Fibroblast of pulmonary artery (primary cell): ENCODE measurements around the gene CCDC60.

ENCODE experiments used
- DNase-seq: peaks from one replicate; pipeline ENCODE4 v3.0.0-alpha.2; 2010; ENCODE audit warnings: low read depth
- H3K4me3 ChIP-seq: replicated peaks from 2 replicates; pipeline ENCODE4 v1.5.1; 2011; ENCODE audit warnings: low read depth, mild to moderate bottlenecking, control low read depth, low read length, moderate library complexity
- TF ChIP-seq, protein P1 (sequence below): IDR thresholded peaks from 2 replicates; pipeline ENCODE4 v1.5.1; 2011; ENCODE audit warnings: mild to moderate bottlenecking, control low read depth, low read length, inconsistent platforms; ENCODE audit errors: missing control alignments

Gene CCDC60

DNA sequence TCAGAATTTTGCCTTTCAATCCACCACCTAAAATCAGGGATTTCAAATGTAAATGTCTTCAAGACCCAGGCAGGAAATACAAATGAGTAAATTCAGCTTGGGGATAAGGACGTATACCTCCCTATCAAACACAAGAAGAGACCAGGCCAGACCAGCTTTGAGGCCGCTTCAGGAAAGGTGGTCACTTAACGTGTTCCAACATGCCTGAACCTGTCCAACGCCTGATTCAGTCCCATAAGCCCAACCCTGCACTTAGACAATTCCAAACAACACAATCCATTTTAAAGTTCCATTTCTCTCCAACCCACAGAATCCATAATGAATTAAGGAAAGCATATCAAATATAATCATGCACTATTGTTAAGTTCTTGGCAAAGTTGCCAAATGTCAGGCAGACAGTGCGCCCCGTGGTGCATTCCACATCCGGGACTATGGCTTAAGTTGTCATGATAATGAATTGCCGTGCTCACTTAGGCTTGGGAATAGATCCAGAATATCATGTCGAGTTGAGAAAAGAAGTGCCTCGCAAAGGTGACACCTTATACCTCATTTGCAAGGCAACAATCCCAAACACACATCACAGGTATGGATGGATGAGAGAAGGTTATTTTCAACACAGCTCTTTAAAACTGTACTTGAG is 35.5 kb downstream of the CCDC60 start:
- TF ChIP-seq, protein P1, sequence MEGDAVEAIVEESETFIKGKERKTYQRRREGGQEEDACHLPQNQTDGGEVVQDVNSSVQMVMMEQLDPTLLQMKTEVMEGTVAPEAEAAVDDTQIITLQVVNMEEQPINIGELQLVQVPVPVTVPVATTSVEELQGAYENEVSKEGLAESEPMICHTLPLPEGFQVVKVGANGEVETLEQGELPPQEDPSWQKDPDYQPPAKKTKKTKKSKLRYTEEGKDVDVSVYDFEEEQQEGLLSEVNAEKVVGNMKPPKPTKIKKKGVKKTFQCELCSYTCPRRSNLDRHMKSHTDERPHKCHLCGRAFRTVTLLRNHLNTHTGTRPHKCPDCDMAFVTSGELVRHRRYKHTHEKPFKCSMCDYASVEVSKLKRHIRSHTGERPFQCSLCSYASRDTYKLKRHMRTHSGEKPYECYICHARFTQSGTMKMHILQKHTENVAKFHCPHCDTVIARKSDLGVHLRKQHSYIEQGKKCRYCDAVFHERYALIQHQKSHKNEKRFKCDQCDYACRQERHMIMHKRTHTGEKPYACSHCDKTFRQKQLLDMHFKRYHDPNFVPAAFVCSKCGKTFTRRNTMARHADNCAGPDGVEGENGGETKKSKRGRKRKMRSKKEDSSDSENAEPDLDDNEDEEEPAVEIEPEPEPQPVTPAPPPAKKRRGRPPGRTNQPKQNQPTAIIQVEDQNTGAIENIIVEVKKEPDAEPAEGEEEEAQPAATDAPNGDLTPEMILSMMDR: no peak
- no peak for DNase-seq
- H3K4me3 ChIP-seq: no peak overlapping the region

DNA sequence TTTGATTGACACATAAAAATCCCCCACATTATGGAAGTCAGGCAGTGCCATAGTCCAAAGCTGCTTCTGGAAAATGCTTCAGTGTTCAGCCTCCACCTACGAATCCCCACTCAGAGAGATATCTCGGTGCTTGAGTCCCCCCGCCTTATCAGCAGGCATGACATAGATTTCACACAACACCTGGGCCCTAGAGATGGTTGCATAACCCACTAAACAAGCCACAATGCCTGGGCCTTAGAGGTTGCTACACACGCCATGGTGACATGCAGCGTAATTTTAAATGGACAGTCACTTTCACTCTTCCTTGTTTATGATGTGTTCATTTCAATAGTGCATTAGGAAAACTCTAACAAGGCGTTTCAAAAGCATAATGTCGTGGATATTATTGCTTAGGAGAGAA is 38.0 kb downstream of the CCDC60 start:
- DNase-seq: no peak
- TF ChIP-seq, protein P1: no peak
- H3K4me3 ChIP-seq: no peak overlapping the region

DNA sequence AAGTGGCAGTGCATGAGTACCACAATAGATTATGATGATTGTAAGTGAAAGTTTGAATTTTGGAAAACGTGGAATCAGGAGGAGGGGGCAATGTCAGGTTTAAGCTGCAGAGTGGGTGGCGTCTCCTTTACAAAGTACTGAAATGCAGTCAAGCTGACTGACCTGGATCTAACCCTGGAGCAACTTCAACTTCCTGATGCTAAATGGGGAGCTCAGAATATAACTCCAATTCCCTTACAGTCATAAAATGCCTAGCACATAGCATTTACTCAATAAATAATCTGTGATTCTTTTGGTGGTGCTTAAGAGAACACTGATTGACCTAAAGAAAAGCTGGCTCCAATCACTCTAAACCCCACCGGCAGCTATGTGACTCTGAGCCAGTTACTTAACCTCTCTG is 38.5 kb downstream of the CCDC60 start:
- no peak for DNase-seq
- TF ChIP-seq, protein P1: no peak
- no peak overlapping the region for H3K4me3 ChIP-seq

DNA sequence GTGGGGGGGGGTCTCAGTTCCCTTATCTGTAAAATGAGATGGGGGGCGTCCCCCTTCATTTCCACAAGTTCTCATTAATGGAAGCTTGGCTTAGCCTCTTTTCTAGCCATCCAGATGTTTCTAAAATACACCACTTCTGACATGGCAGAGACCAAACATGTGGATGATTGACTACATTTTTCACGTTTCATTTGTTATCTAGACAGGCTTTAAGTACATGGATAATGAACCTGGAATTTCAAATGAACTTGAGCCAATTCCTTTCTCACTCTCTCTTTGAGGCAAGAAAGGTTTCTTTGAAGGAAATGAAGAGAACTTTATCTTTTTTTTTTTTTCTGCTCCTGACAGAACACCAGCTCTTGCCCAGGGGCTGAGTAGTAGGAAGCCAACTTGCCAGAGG is 39.1 kb downstream of the CCDC60 start:
- no peak overlapping the region for H3K4me3 ChIP-seq
- TF ChIP-seq, protein P1: no peak
- DNase-seq: no peak

DNA sequence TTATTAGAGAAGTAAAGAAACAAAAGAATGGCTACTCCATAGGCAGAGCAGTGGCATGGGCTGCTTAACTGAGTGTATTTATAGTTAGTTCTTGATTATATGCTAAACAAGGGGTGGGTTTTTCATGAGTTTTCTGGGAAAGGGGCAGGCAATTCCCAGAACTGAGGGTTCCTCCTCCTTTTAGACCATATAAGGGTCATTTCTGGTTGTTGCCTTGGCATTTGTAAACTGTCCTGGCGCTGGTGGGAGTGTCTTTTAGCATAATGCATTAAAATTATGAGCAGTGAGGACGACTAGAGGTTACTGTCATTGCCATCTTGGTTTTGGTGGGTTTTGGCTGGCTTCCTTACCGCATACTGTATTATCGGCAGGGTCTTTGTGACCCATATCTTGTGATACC is 40.1 kb downstream of the CCDC60 start:
- no peak for DNase-seq
- TF ChIP-seq, protein P1: no peak
- no peak overlapping the region for H3K4me3 ChIP-seq

DNA sequence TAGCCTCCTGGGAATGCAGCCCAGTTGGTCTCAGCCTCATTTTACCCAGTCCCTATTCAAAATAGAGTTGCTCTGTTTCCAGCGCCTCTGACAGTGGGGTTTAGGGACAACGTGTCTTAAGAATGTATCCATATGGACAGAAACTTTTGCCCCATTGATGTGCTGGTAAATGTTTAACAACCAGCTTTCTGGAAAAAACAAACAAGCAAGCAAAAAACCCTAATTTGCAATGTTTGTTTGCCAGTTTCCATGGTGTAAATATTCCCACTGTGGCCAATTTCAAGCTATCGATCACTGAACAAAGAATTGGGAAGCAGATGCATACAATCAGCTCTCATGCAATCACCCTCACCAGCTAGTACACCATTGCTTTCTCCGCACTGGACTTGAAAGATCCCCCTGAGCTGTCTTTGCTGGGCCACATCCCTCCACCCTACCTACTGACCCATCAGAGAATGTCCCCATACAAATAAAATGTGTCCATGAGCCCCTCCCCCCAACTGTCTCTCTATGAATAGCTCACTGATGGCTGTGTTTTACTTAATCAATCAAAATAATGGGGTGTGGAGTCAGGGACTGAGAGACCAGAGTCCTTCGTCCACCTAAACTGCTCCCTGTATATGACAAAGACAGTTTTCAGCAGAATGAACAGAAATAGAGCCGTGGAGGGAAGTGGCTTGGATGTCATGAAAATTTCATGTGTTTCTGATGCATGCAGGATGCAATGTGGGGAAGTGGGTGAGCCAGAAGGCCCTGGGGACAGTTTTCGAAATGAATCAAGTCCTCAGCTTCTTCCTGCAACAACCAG is 40.8 kb downstream of the CCDC60 start:
- TF ChIP-seq, protein P1: no peak
- no peak overlapping the region for H3K4me3 ChIP-seq
- DNase-seq: no peak

DNA sequence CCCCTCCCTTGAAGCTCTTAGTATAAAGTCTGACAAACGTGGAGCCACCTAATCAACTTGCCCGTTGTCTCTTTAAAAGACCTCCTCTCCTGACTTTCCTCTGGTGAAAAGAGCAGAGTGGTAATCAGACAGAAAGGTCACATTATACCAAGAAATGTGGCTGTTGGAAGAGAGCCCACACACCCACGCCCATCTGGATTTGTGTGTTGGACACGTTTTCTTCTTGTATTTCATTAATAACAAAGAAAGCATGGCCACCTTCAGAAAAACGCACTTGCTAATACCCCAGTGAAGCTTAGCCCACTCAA is 41.3 kb downstream of the CCDC60 start:
- TF ChIP-seq, protein P1: no peak
- no peak overlapping the region for H3K4me3 ChIP-seq
- no peak for DNase-seq
